Measurements from ENCODE around the gene CNOT4.

The CNOT4 gene

GRCh38 chr7:135486261-135486920, 23.5 kb downstream of the CNOT4 start:
- TF ChIP-seq CREB1 (IDR thresholded peaks at IDR 0.05; ENCODE audit: low read depth) (no peak), EP300 (IDR thresholded peaks at IDR 0.05; ENCODE audit: borderline replicate concordance) (no peak), NFIC (IDR thresholded peaks at IDR 0.05) (no peak), USF1 (IDR thresholded peaks at IDR 0.05) (no peak)

- TF ChIP-seq, protein P1, sequence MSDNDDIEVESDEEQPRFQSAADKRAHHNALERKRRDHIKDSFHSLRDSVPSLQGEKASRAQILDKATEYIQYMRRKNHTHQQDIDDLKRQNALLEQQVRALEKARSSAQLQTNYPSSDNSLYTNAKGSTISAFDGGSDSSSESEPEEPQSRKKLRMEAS (IDR thresholded peaks at IDR 0.05), result no peak
- TF ChIP-seq YY1 (IDR thresholded peaks at IDR 0.05; ENCODE audit: low read depth) (no peak), CREB1 (IDR thresholded peaks at IDR 0.05; ENCODE audit: low read depth) (no peak), EGR1 (IDR thresholded peaks at IDR 0.05) (no peak), TEAD4 (IDR thresholded peaks at IDR 0.05) (no peak), TAF1 (IDR thresholded peaks at IDR 0.05; ENCODE audit: low read depth) (no peak), RAD21 (IDR thresholded peaks at IDR 0.05; ENCODE audit: low read depth) (no peak), TCF12 (IDR thresholded peaks at IDR 0.05; ENCODE audit: low read depth) (no peak), ZBTB7A (IDR thresholded peaks at IDR 0.05; ENCODE audit: low read depth) (no peak), CEBPB (IDR thresholded peaks at IDR 0.05) (no peak), NFIC (IDR thresholded peaks at IDR 0.05) (no peak), REST (IDR thresholded peaks at IDR 0.05; ENCODE audit: low read depth) (no peak), USF1 (IDR thresholded peaks at IDR 0.05) (no peak), EP300 (IDR thresholded peaks at IDR 0.05; ENCODE audit: borderline replicate concordance) (no peak), FOXM1 (IDR thresholded peaks at IDR 0.05; ENCODE audit: borderline replicate concordance, low read depth) (no peak)
These were observed 28.3 kb downstream of the CNOT4 start for GRCh38 chr7:135481598-135481979.

DNA sequence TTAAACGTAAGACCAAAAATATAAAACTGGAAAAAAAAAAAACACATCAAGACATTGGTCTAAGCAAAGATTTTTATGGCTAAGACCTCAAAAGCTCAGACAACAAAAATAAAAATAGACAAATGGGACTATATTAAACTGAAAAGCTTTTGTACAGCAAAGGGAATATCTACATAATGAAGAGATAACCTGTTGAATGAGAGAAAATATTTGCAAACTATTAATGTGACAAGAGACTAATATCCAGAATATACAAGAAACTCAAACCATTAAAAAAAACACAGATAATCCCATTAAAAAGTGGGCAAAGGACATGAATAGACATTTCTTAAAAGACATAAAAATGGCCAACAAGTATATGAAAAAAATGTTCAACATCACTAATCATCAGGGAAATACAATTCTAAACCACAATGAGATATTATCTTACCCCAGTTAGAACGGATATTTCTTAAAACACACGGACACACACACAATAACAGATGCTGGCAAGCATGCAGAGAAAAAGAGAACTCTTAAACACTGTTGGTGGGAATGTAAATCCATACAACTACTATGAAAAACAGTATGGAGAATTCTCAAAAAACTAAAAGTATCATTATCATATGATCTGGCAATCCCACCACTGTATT, 28.8 kb downstream of the CNOT4 start:
- TF ChIP-seq CREB1 (IDR thresholded peaks at IDR 0.05; ENCODE audit: low read depth) (no peak), YY1 (IDR thresholded peaks at IDR 0.05; ENCODE audit: low read depth) (no peak), USF1 (IDR thresholded peaks at IDR 0.05) (no peak), FOXM1 (IDR thresholded peaks at IDR 0.05; ENCODE audit: borderline replicate concordance, low read depth) (no peak), REST (IDR thresholded peaks at IDR 0.05; ENCODE audit: low read depth) (no peak), TEAD4 (IDR thresholded peaks at IDR 0.05) (no peak), NFIC (IDR thresholded peaks at IDR 0.05) (no peak), EP300 (IDR thresholded peaks at IDR 0.05; ENCODE audit: borderline replicate concordance) (no peak), ZBTB7A (IDR thresholded peaks at IDR 0.05; ENCODE audit: low read depth) (no peak), RAD21 (IDR thresholded peaks at IDR 0.05; ENCODE audit: low read depth) (no peak), TAF1 (IDR thresholded peaks at IDR 0.05; ENCODE audit: low read depth) (no peak), TCF12 (IDR thresholded peaks at IDR 0.05; ENCODE audit: low read depth) (no peak), CEBPB (IDR thresholded peaks at IDR 0.05) (no peak), EGR1 (IDR thresholded peaks at IDR 0.05) (no peak)
- TF ChIP-seq, protein P1 (IDR thresholded peaks at IDR 0.05), result no peak

DNA sequence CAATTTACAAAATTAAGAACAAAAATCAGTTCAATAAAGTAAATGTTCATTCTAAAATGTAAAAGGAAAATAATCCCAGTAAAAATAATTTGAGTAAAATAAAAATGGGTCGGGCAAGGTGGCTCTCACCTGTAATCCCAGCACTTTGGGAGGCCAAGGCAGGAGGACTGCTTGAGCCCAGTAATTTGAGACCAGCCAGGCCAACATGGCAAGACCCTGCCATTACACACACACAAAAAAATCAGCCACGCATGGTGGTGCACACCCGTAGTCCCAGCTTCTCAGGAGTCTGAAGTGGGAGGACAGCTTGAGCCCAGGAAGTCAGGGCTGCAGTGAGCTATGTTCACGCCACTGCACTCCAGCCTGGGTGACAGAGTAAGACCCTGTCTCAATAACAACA, 34.4 kb downstream of the CNOT4 start:
- TF ChIP-seq, protein P1 (IDR thresholded peaks at IDR 0.05), result no peak
- no peak for TF ChIP-seq CEBPB (IDR thresholded peaks at IDR 0.05)
- TF ChIP-seq TAF1 (IDR thresholded peaks at IDR 0.05; ENCODE audit: low read depth), result no peak
- no peak for TF ChIP-seq EGR1 (IDR thresholded peaks at IDR 0.05)

DNA sequence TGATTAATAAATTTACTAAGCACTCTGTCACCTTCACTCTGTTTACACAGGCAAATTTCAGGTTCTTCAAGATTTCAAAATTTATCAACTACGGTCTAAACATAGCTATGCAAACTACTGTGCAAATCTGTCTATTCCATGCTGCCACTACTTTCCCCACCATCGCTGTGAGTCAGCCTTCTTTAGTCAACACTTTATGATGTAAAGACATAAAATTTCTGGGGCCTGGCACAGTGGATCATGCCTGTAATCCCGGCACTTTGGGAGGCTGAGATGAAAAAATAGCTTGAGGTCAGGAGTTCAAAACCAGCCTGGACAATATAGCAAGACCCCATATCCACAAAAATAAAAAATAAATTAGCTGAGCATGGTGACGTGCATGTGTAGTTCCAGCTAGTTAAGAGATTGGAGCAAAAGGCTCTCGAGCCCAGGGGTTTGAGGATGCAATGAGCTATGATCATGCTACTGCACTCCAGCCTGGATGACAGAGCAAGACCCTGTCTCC, 42.6 kb downstream of the CNOT4 start:
- no peak for TF ChIP-seq CEBPB (IDR thresholded peaks at IDR 0.05)
